Endothelial cell of umbilical vein (primary cell): ENCODE results near the gene DLG1. TPM values are rescaled to one million over a fixed set of nuclear protein-coding genes. Genes with fewer than 3 reads are reported as not detected.

ENCODE experiments used
- BruUV-seq: library from RNA; stranded (reverse); fragments of 400-500 nt; replicated peaks from 2 replicates; lab custom pipeline; 2021; lab: Mats Ljungman, UMichigan
- CTCF ChIA-PET: fragments of 300-600, 350-600 bp; sonication (Branson Sonifier 250); formaldehyde crosslinking; loops from one replicate; lab custom pipeline; 2021; ENCODE audit warnings: antibody characterized with exemption, inconsistent platforms; lab: Charles Lee
- POLR2A ChIA-PET: fragments of 300-600, 350-600 bp; sonication (Branson Sonifier 250); formaldehyde crosslinking; loops from one replicate; lab custom pipeline; 2021; ENCODE audit warnings: antibody characterized with exemption, inconsistent platforms; lab: Charles Lee
- DNase-seq: peaks from one replicate; pipeline ENCODE4 v3.0.0-alpha.2; 2011; ENCODE audit warnings: low read depth, low spot score
- FAIRE-seq: peaks from 2 replicates; lab custom pipeline; 2011; peaks lifted over from hg19 to GRCh38; lab: Jason Lieb, UNC
- H2AFZ ChIP-seq: 2 replicates; pipeline ENCODE4 v1.6.0; 2012; ENCODE audit warnings: low read depth, low read length, control low read depth, inconsistent platforms
- H3K27ac ChIP-seq: 2 replicates; pipeline ENCODE4 v1.5.1; 2011; ENCODE audit warnings: low read depth, mild to moderate bottlenecking, control low read depth, low read length, moderate library complexity; ENCODE audit not compliant: insufficient read depth
- H3K27me3 ChIP-seq, 2 experiments: 2 replicates each; pipeline versions ENCODE4 v1.6.0 to v1.6.1; 2011; ENCODE audit warnings: low read length in 2 of 2, mixed read lengths in 1 of 2; ENCODE audit not compliant: control insufficient read depth in 2 of 2, insufficient read depth in 2 of 2
- H3K36me3 ChIP-seq, 2 experiments: 2 replicates in 1 of 2; 3 replicates in 1 of 2; pipeline ENCODE4 v1.5.1; 2011; ENCODE audit warnings: low read length in 2 of 2, mild to moderate bottlenecking in 1 of 2, moderate library complexity in 1 of 2; ENCODE audit not compliant: control insufficient read depth in 2 of 2, insufficient read depth in 2 of 2; ENCODE audit errors: extremely low read depth in 1 of 2
- H3K4me1 ChIP-seq: 3 replicates; pipeline ENCODE4 v1.5.1; 2011; ENCODE audit warnings: mild to moderate bottlenecking, low read length; ENCODE audit not compliant: control insufficient read depth, insufficient read depth; ENCODE audit errors: extremely low read depth
- H3K4me2 ChIP-seq: 2 replicates; pipeline ENCODE4 v1.6.1; 2011; ENCODE audit warnings: low read length, control low read depth, mixed read lengths; ENCODE audit not compliant: insufficient read depth
- H3K4me3 ChIP-seq, 3 experiments: fragments of 200-600 bp in 1 of 3; sonication (generic), shearing (Covaris generic) in 1 of 3; replicated peaks in 1 of 3; 2 replicates each; pipeline ENCODE4 v1.5.1; 2011 to 2016; ENCODE audit warnings: control low read depth in 3 of 3, low read length in 3 of 3, mild to moderate bottlenecking in 2 of 3, inconsistent platforms in 1 of 3, low read depth in 1 of 3, moderate library complexity in 1 of 3; ENCODE audit not compliant: insufficient read depth in 1 of 3
- H3K79me2 ChIP-seq: 2 replicates; pipeline ENCODE4 v1.6.0; 2012; ENCODE audit warnings: low read length, inconsistent platforms; ENCODE audit not compliant: control insufficient read depth, insufficient read depth
- H3K9ac ChIP-seq: replicated peaks from 2 replicates; pipeline ENCODE3; 2011; ENCODE audit warnings: low read length, control low read depth; ENCODE audit not compliant: insufficient read depth; ENCODE audit errors: extremely low read depth
- H3K9me1 ChIP-seq: replicated peaks from 3 replicates; pipeline ENCODE4 v1.6.0; 2011; ENCODE audit warnings: mild to moderate bottlenecking, low read length; ENCODE audit not compliant: control insufficient read depth, insufficient read depth; ENCODE audit errors: extremely low read depth
- H3K9me3 ChIP-seq: replicated peaks from 2 replicates; pipeline ENCODE4 v1.5.1; 2012; ENCODE audit warnings: low read length, inconsistent platforms; ENCODE audit not compliant: control insufficient read depth, insufficient read depth
- H4K20me1 ChIP-seq: replicated peaks from 2 replicates; pipeline ENCODE3; 2011; ENCODE audit warnings: mild to moderate bottlenecking, low read length; ENCODE audit not compliant: control insufficient read depth, insufficient read depth; ENCODE audit errors: extremely low read depth
- EZH2 ChIP-seq: IDR thresholded peaks from 2 replicates; pipeline ENCODE4 v1.6.1; 2012; ENCODE audit warnings: borderline replicate concordance, low read depth, mild to moderate bottlenecking, moderate library complexity, low read length, inconsistent platforms; ENCODE audit not compliant: severe bottlenecking
- FOS ChIP-seq: IDR thresholded peaks from 2 replicates; pipeline ENCODE4 v1.6.1; 2011; ENCODE audit warnings: mild to moderate bottlenecking, low read length, moderate library complexity, borderline replicate concordance; ENCODE audit not compliant: insufficient read depth
- GATA2 ChIP-seq: IDR thresholded peaks from 2 replicates; pipeline ENCODE4 v1.7.0; 2011; ENCODE audit warnings: low read depth, mild to moderate bottlenecking, moderate library complexity, mixed read lengths, low read length; ENCODE audit not compliant: insufficient read length, insufficient read depth
- JUN ChIP-seq: IDR thresholded peaks from 2 replicates; pipeline ENCODE4 v1.6.1; 2011; ENCODE audit warnings: borderline replicate concordance, low read depth; ENCODE audit not compliant: insufficient read length, insufficient read depth
- MAX ChIP-seq: IDR thresholded peaks from 2 replicates; pipeline ENCODE4 v1.6.1; 2011; ENCODE audit not compliant: insufficient read depth, insufficient read length
- MYC ChIP-seq: IDR thresholded peaks from one replicate; pipeline ENCODE4 v1.6.1; 2011; ENCODE audit warnings: mild to moderate bottlenecking, low read depth, low read length
- POLR2A ChIP-seq: IDR thresholded peaks from 2 replicates; pipeline ENCODE4 v1.6.1; 2012; ENCODE audit warnings: low read depth, mild to moderate bottlenecking, control low read depth, low read length
- POLR2AphosphoS5 ChIP-seq: IDR thresholded peaks from 2 replicates; pipeline ENCODE4 v1.6.1; 2012; ENCODE audit warnings: low read depth, mild to moderate bottlenecking, control low read depth, low read length, moderate library complexity; ENCODE audit not compliant: insufficient read depth
- dilution Hi-C: fragments of 300-500 bp; cut with MboI; formaldehyde crosslinking; loops from one replicate; pipeline ENCODE4 v1.15.0; 2019; ENCODE audit warnings: low sequenced_read_pairs; ENCODE audit not compliant: extremely low pct_ligation_motif_present
- intact Hi-C: fragments of 100-400 bp; cut with micrococcal nuclease; formaldehyde crosslinking; loops from one replicate; pipeline ENCODE4 v1.10.0; 2022
- polyA plus RNA-seq, 4 experiments: library from polyadenylated mRNA; depleted of rRNA in 3 of 4; stranded (reverse) in 3 of 4; unstranded in 1 of 4; fragments of >200 nt; gene quantifications; 2 replicates each; pipeline versions ENCODE4 v1.2.1 to v1.2.3, GENCODE V29; 2011 to 2012; ENCODE audit warnings: missing spikeins in 1 of 4
- total RNA-seq: library from RNA; stranded (reverse); gene quantifications from 2 replicates; pipeline ENCODE4 v1.2.3, GENCODE V29; 2021
- TF ChIP-seq, protein P1 (sequence below), 2 donors: IDR thresholded peaks; 1 replicate in 1 of 2; 2 replicates in 1 of 2; pipeline ENCODE4 v1.5.1; 2011; ENCODE audit warnings: low read length in 2 of 2, mild to moderate bottlenecking in 2 of 2, moderate library complexity in 2 of 2, control low read depth in 1 of 2, inconsistent platforms in 1 of 2, low read depth in 1 of 2; ENCODE audit not compliant: insufficient read depth in 1 of 2; ENCODE audit errors: extremely low read depth in 1 of 2

The DLG1 gene
- total and polyA plus RNA-seq, 2 donors (not counting 3 experiments of a cell fraction or from before 2014, with no cell fraction given), result 26.5 to 80.1 TPM

DNA sequence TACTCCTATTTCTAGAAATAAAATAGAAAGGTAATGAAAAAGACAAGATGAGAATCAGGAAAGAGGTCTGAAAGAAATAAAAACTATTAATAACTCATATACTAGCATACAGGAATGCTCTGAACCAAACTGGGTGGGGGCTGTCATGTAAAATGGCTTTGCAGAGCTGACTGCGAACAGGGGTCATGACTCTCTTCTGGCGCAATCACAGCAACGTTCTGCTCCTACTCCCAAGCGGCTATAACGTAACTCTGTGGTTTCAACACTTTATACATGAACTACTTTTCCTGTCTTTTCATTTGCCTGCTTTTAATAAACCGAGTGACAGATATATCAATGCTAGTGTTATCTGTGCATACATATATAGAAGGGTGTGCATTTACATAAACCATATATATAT lies 116.7 kb downstream of the DLG1 start:
- Histone ChIP-seq H3K27ac (no peak overlapping the region), H3K79me2 (peaks cover 39% of the 10 kb centered on the region), H2AFZ (no peak overlapping the region), H3K4me1 (no peaks in the 10 kb centered on the region), H3K4me2 (no peak overlapping the region), H3K9ac (no peak overlapping the region), H3K9me1 (no peaks in the 10 kb centered on the region), H3K9me3 (no peaks in the 10 kb centered on the region), H3K36me3 (no peaks in the 10 kb centered on the region), H4K20me1 (no peaks in the 10 kb centered on the region), H3K27me3 (no peaks in the 10 kb centered on the region), H3K4me3 (no peak overlapping the region)
- ChIA-PET POLR2A (no interaction called here), CTCF (interaction anchor here (1.0 to 1.7 kb wide), 2 partner anchors 14 to 17 kb away, joined by 3 to 7 read pairs; no protein-coding TSS in a partner anchor)
- dilution Hi-C loops (no loop called here), intact Hi-C loops (loop anchor here (10.0 kb wide), 1 partner anchor 347 kb away; no protein-coding TSS in a partner anchor)
- BruUV-seq, result no TSS peak
- FAIRE-seq, result no peak
- DNase-seq, result no peak
- no peak for TF ChIP-seq POLR2AphosphoS5

DNA sequence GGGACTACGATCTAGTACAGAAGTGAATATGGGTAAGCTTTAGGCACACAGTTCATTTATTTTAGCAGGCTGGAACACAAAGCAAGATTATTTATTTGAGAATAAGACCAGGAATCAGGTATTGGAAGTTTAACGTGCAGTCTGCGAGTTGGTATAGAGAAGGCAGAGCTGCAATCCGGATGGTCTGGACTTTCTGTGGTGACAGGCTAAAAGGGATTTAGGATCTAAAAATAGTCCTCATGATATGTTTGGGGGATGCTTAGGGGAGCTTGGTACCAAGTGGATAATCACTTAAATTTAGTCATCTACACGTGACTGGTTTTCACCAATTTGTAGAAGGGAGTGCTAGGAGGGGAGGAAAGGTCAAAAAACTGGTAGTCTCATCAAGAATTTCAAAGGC lies 119.4 kb downstream of the DLG1 start:
- ChIA-PET POLR2A (no interaction called here), CTCF (interaction anchor here (1.0 to 1.3 kb wide), 3 partner anchors 8 to 46 kb away, joined by 3 read pairs; no protein-coding TSS in a partner anchor)
- Histone ChIP-seq H3K36me3 (no peaks in the 10 kb centered on the region), H3K4me1 (no peaks in the 10 kb centered on the region), H3K79me2 (peaks cover 33% of the 10 kb centered on the region), H2AFZ (no peak overlapping the region), H3K27ac (no peak overlapping the region), H3K9ac (no peak overlapping the region), H3K27me3 (no peaks in the 10 kb centered on the region), H3K4me2 (no peak overlapping the region), H3K9me3 (no peaks in the 10 kb centered on the region), H4K20me1 (no peaks in the 10 kb centered on the region), H3K4me3 (no peak overlapping the region), H3K9me1 (no peaks in the 10 kb centered on the region)
- no TSS peak for BruUV-seq
- TF ChIP-seq MYC, result no peak
- TF ChIP-seq MAX, result no peak
- TF ChIP-seq EZH2, result no peak
- TF ChIP-seq, protein P1, sequence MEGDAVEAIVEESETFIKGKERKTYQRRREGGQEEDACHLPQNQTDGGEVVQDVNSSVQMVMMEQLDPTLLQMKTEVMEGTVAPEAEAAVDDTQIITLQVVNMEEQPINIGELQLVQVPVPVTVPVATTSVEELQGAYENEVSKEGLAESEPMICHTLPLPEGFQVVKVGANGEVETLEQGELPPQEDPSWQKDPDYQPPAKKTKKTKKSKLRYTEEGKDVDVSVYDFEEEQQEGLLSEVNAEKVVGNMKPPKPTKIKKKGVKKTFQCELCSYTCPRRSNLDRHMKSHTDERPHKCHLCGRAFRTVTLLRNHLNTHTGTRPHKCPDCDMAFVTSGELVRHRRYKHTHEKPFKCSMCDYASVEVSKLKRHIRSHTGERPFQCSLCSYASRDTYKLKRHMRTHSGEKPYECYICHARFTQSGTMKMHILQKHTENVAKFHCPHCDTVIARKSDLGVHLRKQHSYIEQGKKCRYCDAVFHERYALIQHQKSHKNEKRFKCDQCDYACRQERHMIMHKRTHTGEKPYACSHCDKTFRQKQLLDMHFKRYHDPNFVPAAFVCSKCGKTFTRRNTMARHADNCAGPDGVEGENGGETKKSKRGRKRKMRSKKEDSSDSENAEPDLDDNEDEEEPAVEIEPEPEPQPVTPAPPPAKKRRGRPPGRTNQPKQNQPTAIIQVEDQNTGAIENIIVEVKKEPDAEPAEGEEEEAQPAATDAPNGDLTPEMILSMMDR (IDR thresholded peaks at IDR 0.05; ENCODE audit: extremely low read depth in 1 of 2, insufficient read depth in 1 of 2, low read depth in 1 of 2, low read length in 2 of 2), result no peak
- no peak for TF ChIP-seq FOS
- TF ChIP-seq JUN, result no peak
- TF ChIP-seq POLR2A, result no peak
- no peak for TF ChIP-seq GATA2
- TF ChIP-seq POLR2AphosphoS5, result no peak
- intact Hi-C loops (no loop called here), dilution Hi-C loops (no loop called here)
- FAIRE-seq, result no peak
- no peak for DNase-seq
